ENCODE results near the gene EPB41L1.

EPB41L1 gene

GRCh38 chr20:36259177-36260061, 104.9 kb downstream of the EPB41L1 start:
- CTCF ChIA-PET, result no interaction called here
- no peak for TF ChIP-seq CTCF (IDR thresholded peaks at IDR 0.05; ENCODE audit: control extremely low read depth, extremely low read depth, low read depth, missing control alignments)
- POLR2A ChIA-PET, result no interaction called here
- no peak for DNase-seq (ENCODE audit: extremely low spot score)

- DNase-seq (ENCODE audit: extremely low spot score), result no peak
- no peak for TF ChIP-seq CTCF (IDR thresholded peaks at IDR 0.05; ENCODE audit: control extremely low read depth, extremely low read depth, low read depth, missing control alignments)
- POLR2A ChIA-PET, result no interaction called here
- CTCF ChIA-PET, result no interaction called here
Observed at GRCh38 chr20:36260316-36260715, 105.8 kb downstream of the EPB41L1 start.

- DNase-seq (ENCODE audit: extremely low spot score), result no peak
- POLR2A ChIA-PET, result no interaction called here
- TF ChIP-seq CTCF (IDR thresholded peaks at IDR 0.05; ENCODE audit: control extremely low read depth, extremely low read depth, low read depth, missing control alignments), result no peak
- CTCF ChIA-PET, result no interaction called here
Observed at GRCh38 chr20:36261389-36262105, 107.0 kb downstream of the EPB41L1 start.

GRCh38 chr20:36262440-36262839, 107.9 kb downstream of the EPB41L1 start:
- CTCF ChIA-PET, result no interaction called here
- DNase-seq (ENCODE audit: extremely low spot score), result no peak
- POLR2A ChIA-PET, result no interaction called here
- no peak for TF ChIP-seq CTCF (IDR thresholded peaks at IDR 0.05; ENCODE audit: control extremely low read depth, extremely low read depth, low read depth, missing control alignments)

- no peak for TF ChIP-seq CTCF (IDR thresholded peaks at IDR 0.05; ENCODE audit: control extremely low read depth, extremely low read depth, low read depth, missing control alignments)
- ChIA-PET CTCF (interaction anchor here (0.9 kb wide), 1 partner anchor 62 kb away, joined by 3 read pairs; no protein-coding TSS in a partner anchor), POLR2A (no interaction called here)
- no peak for DNase-seq (ENCODE audit: extremely low spot score)
Observed at GRCh38 chr20:36264426-36265246, 110.1 kb downstream of the EPB41L1 start.

- no peak for DNase-seq (ENCODE audit: extremely low spot score)
- ChIA-PET POLR2A (no interaction called here), CTCF (interaction anchor here (0.6 to 1.0 kb wide), 2 partner anchors 11 to 24 kb away, joined by 3 to 4 read pairs; no protein-coding TSS in a partner anchor)
- no peak for TF ChIP-seq CTCF (IDR thresholded peaks at IDR 0.05; ENCODE audit: control extremely low read depth, extremely low read depth, low read depth, missing control alignments)
Observed at GRCh38 chr20:36266189-36266588, 111.6 kb downstream of the EPB41L1 start.

Measured in GM10248 (cell line).